GM21381 (cell line): Measurements from ENCODE around the gene TNK2.
A peak's percentile ranks its signal among the peaks of the same experiment; 100 is the strongest.

Experiments
- ATAC-seq: cut with Tn5 transposase; IDR thresholded peaks from one replicate; pipeline ENCODE4 v1.9.1; 2021; ENCODE audit warnings: mild to moderate bottlenecking, moderate library complexity; ENCODE audit not compliant: unreplicated experiment

Gene TNK2

GRCh38 chr3:195900436-195901355 lies 7.7 kb downstream of the TNK2 start:
- ATAC-seq = peak; percentile 50

GRCh38 chr3:195899701-195900435 lies 8.5 kb downstream of the TNK2 start:
- ATAC-seq = no peak

GRCh38 chr3:195897853-195898415 lies 10.4 kb downstream of the TNK2 start:
- ATAC-seq = no peak

- ATAC-seq = no peak
These were observed 11.1 kb downstream of the TNK2 start for GRCh38 chr3:195897081-195897852.

GRCh38 chr3:195896361-195897080 lies 11.8 kb downstream of the TNK2 start:
- ATAC-seq = peak; percentile 14

- ATAC-seq = peak; percentile 46
These were observed 12.4 kb downstream of the TNK2 start for GRCh38 chr3:195895861-195896360.

GRCh38 chr3:195895078-195895860 lies 13.1 kb downstream of the TNK2 start:
- peak; percentile 47 for ATAC-seq

- no peak for ATAC-seq
These were observed 14.4 kb downstream of the TNK2 start for GRCh38 chr3:195893916-195894465.

GRCh38 chr3:195893516-195893915 lies 14.8 kb downstream of the TNK2 start:
- no peak for ATAC-seq

- ATAC-seq = no peak
These were observed 15.3 kb downstream of the TNK2 start for GRCh38 chr3:195893044-195893395.

- no peak for ATAC-seq
These were observed 16.0 kb downstream of the TNK2 start for GRCh38 chr3:195892105-195893043.

- no peak for ATAC-seq
These were observed 16.8 kb downstream of the TNK2 start for GRCh38 chr3:195891431-195892104.

GRCh38 chr3:195889870-195890295 lies 18.5 kb downstream of the TNK2 start:
- no peak for ATAC-seq

- no peak for ATAC-seq
These were observed 19.1 kb downstream of the TNK2 start for GRCh38 chr3:195888981-195889869.

- ATAC-seq = no peak
These were observed 20.0 kb downstream of the TNK2 start for GRCh38 chr3:195888311-195888761.

GRCh38 chr3:195887670-195888069 lies 20.7 kb downstream of the TNK2 start:
- no peak for ATAC-seq
